H9 (cell line): ENCODE results near the gene NADSYN1. TPM values are rescaled to one million over a fixed set of nuclear protein-coding genes. Genes with fewer than 3 reads are reported as not detected.

Experiments
- DNase-seq: peaks from one replicate; pipeline ENCODE4 v3.0.0-alpha.2; 2017
- H2AFZ ChIP-seq: one replicate; pipeline ENCODE4 v1.6.1; 2013; ENCODE audit warnings: mild to moderate bottlenecking, low read length, control low read depth, moderate library complexity
- H2AK5ac ChIP-seq: 2 replicates; pipeline ENCODE4 v1.6.1; 2013; ENCODE audit warnings: low read length, control low read depth, mixed read lengths; ENCODE audit not compliant: insufficient read length
- H2BK120ac ChIP-seq: one replicate; pipeline ENCODE4 v1.6.1; 2013; ENCODE audit warnings: low read depth, mild to moderate bottlenecking, low read length, control low read depth, inconsistent platforms; ENCODE audit not compliant: poor library complexity, severe bottlenecking
- H2BK12ac ChIP-seq: 2 replicates; pipeline ENCODE4 v1.6.1; 2013; ENCODE audit warnings: low read length, control low read depth, mixed read lengths, low read depth; ENCODE audit not compliant: insufficient read length
- H2BK15ac ChIP-seq: 2 replicates; pipeline ENCODE4 v1.6.1; 2013; ENCODE audit warnings: low read depth, low read length, control low read depth
- H2BK20ac ChIP-seq: one replicate; pipeline ENCODE4 v1.6.1; 2013; ENCODE audit warnings: low read depth, mild to moderate bottlenecking, low read length, control low read depth, inconsistent platforms; ENCODE audit not compliant: poor library complexity, severe bottlenecking
- H2BK5ac ChIP-seq: 2 replicates; pipeline ENCODE4 v1.6.1; 2013; ENCODE audit warnings: low read length, control low read depth, mixed read lengths; ENCODE audit not compliant: insufficient read length
- H3K14ac ChIP-seq: 2 replicates; pipeline ENCODE4 v1.6.1; 2013; ENCODE audit warnings: low read length, control low read depth; ENCODE audit not compliant: insufficient read depth
- H3K18ac ChIP-seq: 2 replicates; pipeline ENCODE4 v1.6.1; 2013; ENCODE audit warnings: low read depth, mild to moderate bottlenecking, mixed read lengths, low read length, control low read depth; ENCODE audit not compliant: insufficient read length
- H3K23ac ChIP-seq: 2 replicates; pipeline ENCODE4 v1.6.1; 2013; ENCODE audit warnings: low read length, control low read depth, mixed read lengths, low read depth; ENCODE audit not compliant: insufficient read length
- H3K23me2 ChIP-seq: 2 replicates; pipeline ENCODE4 v1.6.1; 2013; ENCODE audit warnings: low read depth, mild to moderate bottlenecking, mixed read lengths, low read length, control low read depth; ENCODE audit not compliant: insufficient read length, poor library complexity, severe bottlenecking
- H3K27ac ChIP-seq: 2 replicates; pipeline ENCODE4 v1.5.1; 2013; ENCODE audit warnings: low read length, control low read depth, mixed read lengths, low read depth; ENCODE audit not compliant: insufficient read length
- H3K27me3 ChIP-seq: 2 replicates; pipeline ENCODE4 v1.6.1; 2013; ENCODE audit warnings: low read length, control low read depth, inconsistent platforms; ENCODE audit not compliant: insufficient read depth
- H3K4ac ChIP-seq: 2 replicates; pipeline ENCODE4 v1.6.1; 2013; ENCODE audit warnings: low read depth, mild to moderate bottlenecking, control low read depth, inconsistent platforms, low read length, moderate library complexity
- H3K4me1 ChIP-seq: 2 replicates; pipeline ENCODE4 v1.6.1; 2013; ENCODE audit warnings: low read length, control low read depth, inconsistent platforms; ENCODE audit not compliant: insufficient read depth
- H3K4me2 ChIP-seq: 2 replicates; pipeline ENCODE4 v1.6.1; 2013; ENCODE audit warnings: low read length, control low read depth, mixed read lengths; ENCODE audit not compliant: insufficient read length, insufficient read depth
- H3K56ac ChIP-seq: 2 replicates; pipeline ENCODE4 v1.6.1; 2013; ENCODE audit warnings: low read depth, mild to moderate bottlenecking, mixed read lengths, low read length, control low read depth; ENCODE audit not compliant: insufficient read length
- H3K79me1 ChIP-seq: 2 replicates; pipeline ENCODE4 v1.6.1; 2013; ENCODE audit warnings: low read depth, mild to moderate bottlenecking, moderate library complexity, low read length, control low read depth, inconsistent platforms; ENCODE audit not compliant: insufficient read depth, poor library complexity, severe bottlenecking
- H3K79me2 ChIP-seq: 2 replicates; pipeline ENCODE4 v1.6.1; 2013; ENCODE audit warnings: low read length, control low read depth, inconsistent platforms; ENCODE audit not compliant: insufficient read depth
- H3K9ac ChIP-seq: 2 replicates; pipeline ENCODE4 v1.6.1; 2013; ENCODE audit warnings: low read length, control low read depth, mixed read lengths; ENCODE audit not compliant: insufficient read length; ENCODE audit errors: extremely low read depth
- H3K9me3 ChIP-seq: one replicate; pipeline ENCODE4 v1.6.1; 2013; ENCODE audit warnings: low read depth, low read length, inconsistent platforms; ENCODE audit not compliant: control insufficient read depth
- H3T11ph ChIP-seq: one replicate; pipeline ENCODE4 v1.6.1; 2013; ENCODE audit warnings: mild to moderate bottlenecking, low read length, control low read depth, inconsistent platforms
- H4K20me1 ChIP-seq: one replicate; pipeline ENCODE4 v1.6.1; 2013; ENCODE audit not compliant: control insufficient read depth, insufficient read length, insufficient read depth
- H4K5ac ChIP-seq: 2 replicates; pipeline ENCODE4 v1.6.1; 2013; ENCODE audit warnings: low read depth, mild to moderate bottlenecking, mixed read lengths, low read length, control low read depth; ENCODE audit not compliant: insufficient read length
- H4K8ac ChIP-seq: replicated peaks from 2 replicates; pipeline ENCODE4 v1.6.1; 2013; ENCODE audit warnings: low read length, control low read depth, mixed read lengths, low read depth; ENCODE audit not compliant: insufficient read length
- H4K91ac ChIP-seq: 2 replicates; pipeline ENCODE4 v1.6.1; 2013; ENCODE audit warnings: low read depth, mild to moderate bottlenecking, moderate library complexity, mixed read lengths, low read length, control low read depth; ENCODE audit not compliant: insufficient read length
- H3K27ac Mint-ChIP-seq, 3 experiments: 2 replicates in 2 of 3; 3 replicates in 1 of 3; pipeline ENCODE4 v1.8.0; 2020 to 2021; ENCODE audit warnings: mixed read lengths in 3 of 3, mild to moderate bottlenecking in 1 of 3, moderate library complexity in 1 of 3
- H3K27me3 Mint-ChIP-seq: 2 replicates; pipeline ENCODE4 v1.8.0; 2021; ENCODE audit warnings: low read depth, mild to moderate bottlenecking, moderate library complexity, mixed read lengths
- H3K36me3 Mint-ChIP-seq, 3 experiments: 2 replicates in 2 of 3; 3 replicates in 1 of 3; pipeline ENCODE4 v1.8.0; 2020 to 2021; ENCODE audit warnings: low read depth in 3 of 3, mixed read lengths in 3 of 3; ENCODE audit not compliant: insufficient read depth in 1 of 3
- H3K4me1 Mint-ChIP-seq, 2 experiments: 2 replicates each; pipeline ENCODE4 v1.8.0; 2020; ENCODE audit warnings: mixed read lengths in 2 of 2
- H3K4me3 Mint-ChIP-seq, 2 experiments: 2 replicates in 1 of 2; 3 replicates in 1 of 2; pipeline ENCODE4 v1.8.0; 2020 to 2021; ENCODE audit warnings: mild to moderate bottlenecking in 2 of 2, mixed read lengths in 2 of 2, moderate library complexity in 1 of 2
- H3K9me3 Mint-ChIP-seq, 2 experiments: 2 replicates in 1 of 2; 3 replicates in 1 of 2; pipeline ENCODE4 v1.8.0; 2020; ENCODE audit warnings: mild to moderate bottlenecking in 2 of 2, mixed read lengths in 2 of 2, moderate library complexity in 1 of 2
- CTCF ChIP-seq: fragments of 200-600 bp; sonication (generic); conservative IDR thresholded peaks from 3 replicates; pipeline ENCODE4 v1.8.0; 2021; ENCODE audit warnings: antibody characterized with exemption, mild to moderate bottlenecking
- WGBS: extraction: QIAGEN DNeasy Blood & Tissue Kit; methylation state at CpG from one replicate; pipeline ENCODE4 v1.1.7; 2013; ENCODE audit warnings: missing lambda C conversion rate, low lambda C conversion rate, mixed read lengths; ENCODE audit not compliant: insufficient read length; ENCODE audit errors: extremely low coverage; 5-methylcytosine and 5-hydroxymethylcytosine counted together
- total RNA-seq: library from RNA; stranded (reverse); gene quantifications from 2 replicates; pipeline ENCODE4 v1.2.1, GENCODE V29; 2021

Gene NADSYN1
- total RNA-seq, 1 experiment from 2014 or later, result 44.2 TPM

DNA sequence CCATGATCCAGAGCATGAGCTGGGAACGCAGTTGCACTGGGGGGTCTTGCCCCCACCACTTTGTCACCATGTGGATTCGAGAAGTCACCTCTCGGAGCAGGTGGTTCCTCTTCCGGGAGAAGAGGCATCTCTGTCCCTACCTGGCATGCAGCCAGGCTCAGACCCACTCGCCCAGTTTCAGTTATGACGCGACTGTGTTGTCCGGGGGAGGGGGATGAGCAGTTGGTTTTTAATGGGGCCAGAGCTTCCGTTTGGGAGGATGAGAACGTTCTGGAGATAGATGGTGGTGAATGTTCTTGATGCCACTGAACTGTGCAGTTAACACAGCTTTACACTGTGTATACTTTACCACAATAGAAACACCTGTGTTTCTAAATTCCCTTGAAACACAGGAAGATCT, 46.3 kb upstream of the NADSYN1 start:
- Histone ChIP-seq H2AFZ (no peak overlapping the region), H2BK120ac (no peak overlapping the region), H3K23ac (no peak overlapping the region), H2BK20ac (no peak overlapping the region), H3K4me1 (no peaks in the 10 kb centered on the region), H3K56ac (no peak overlapping the region), H3K27ac (no peak overlapping the region), H2BK12ac (no peak overlapping the region), H3K4me2 (no peak overlapping the region), H4K20me1 (no peaks in the 10 kb centered on the region), H3T11ph (no peak overlapping the region), H3K79me1 (no peaks in the 10 kb centered on the region), H3K23me2 (no peaks in the 10 kb centered on the region), H4K8ac (no peak overlapping the region), H4K5ac (no peak overlapping the region), H4K91ac (no peak overlapping the region), H3K4ac (no peak overlapping the region), H3K9ac (no peak overlapping the region), H3K14ac (no peak overlapping the region), H2BK15ac (no peak overlapping the region), H3K79me2 (no peaks in the 10 kb centered on the region), H3K9me3 (no peaks in the 10 kb centered on the region), H3K18ac (no peak overlapping the region), H3K27me3 (no peaks in the 10 kb centered on the region), H2AK5ac (no peak overlapping the region), H2BK5ac (no peak overlapping the region)
- no peaks in the 10 kb centered on the region for H3K4me1 Mint-ChIP-seq
- no CpG with 5 or more reads among the region's 10 CpGs for WGBS
- DNase-seq, result no peak
- TF ChIP-seq CTCF, result no peak
- peaks cover 33% of the 10 kb centered on the region for H3K27me3 Mint-ChIP-seq
- H3K27ac Mint-ChIP-seq, result no peak overlapping the region
- H3K4me3 Mint-ChIP-seq, result no peak overlapping the region
- H3K9me3 Mint-ChIP-seq, result peaks cover 11 to 15% of the 10 kb centered on the region in 2 experiments
- 0 out of 7 replicates have a peak, but pooled peaks cover 0 to 3% (median 0%) of the 10 kb centered on the region in 3 experiments for H3K36me3 Mint-ChIP-seq
